Lung microvascular endothelial cell (primary cell): ENCODE data around the gene ZNF593OS. TPM values are rescaled to one million over a fixed set of nuclear protein-coding genes. Genes with fewer than 3 reads are reported as not detected.

Experiments used
- DNase-seq, 2 donors: peaks; one replicate each; pipeline versions ENCODE4 v3.0.0 to v3.0.0-alpha.2; 2010; ENCODE audit warnings: low read depth in 2 of 2
- total RNA-seq: library from RNA; depleted of rRNA; stranded (reverse); fragments of >200 nt; gene quantifications from 2 replicates; pipeline ENCODE4 v1.2.1, GENCODE V29; 2014

ZNF593OS gene
- total RNA-seq, 1 donor from 2014 or later: not detected

- DNase-seq: no peak
These were observed 12.5 kb upstream of the ZNF593OS start for GRCh38 chr1:26184086-26184485.

- no peak for DNase-seq
These were observed 10.7 kb upstream of the ZNF593OS start for GRCh38 chr1:26182383-26182696.

- DNase-seq: no peak
These were observed 10.2 kb upstream of the ZNF593OS start for GRCh38 chr1:26181586-26182382.

GRCh38 chr1:26180010-26180506 lies 8.4 kb upstream of the ZNF593OS start:
- DNase-seq: no peak

- no peak for DNase-seq
These were observed 5.6 kb upstream of the ZNF593OS start, which contains the start of gene CNKSR1 for GRCh38 chr1:26177182-26177684. Gene CNKSR1 (plus strand): TSS chr1:26177491. CDS start chr1:26177548, 57 bp downstream.

- DNase-seq: no peak
These were observed 3.7 kb upstream of the ZNF593OS start for GRCh38 chr1:26175346-26175745.

- peak in 1 of 2 donors; percentile 16 for DNase-seq
These were observed 1.2 kb downstream of the ZNF593OS start for GRCh38 chr1:26170472-26170821.

GRCh38 chr1:26169669-26170471 lies 1.8 kb downstream of the ZNF593OS start, which contains the start of gene ZNF593:
Gene ZNF593 (plus strand): TSS chr1:26169908. CDS start chr1:26169984, 76 bp downstream.
- peak; percentile 92 to 95 for DNase-seq

- DNase-seq: no peak
These were observed 2.5 kb downstream of the ZNF593OS start for GRCh38 chr1:26169198-26169554.

- DNase-seq: no peak
These were observed 3.0 kb downstream of the ZNF593OS start, which contains the start of gene C1orf232 for GRCh38 chr1:26168410-26169197. Gene C1orf232 (minus strand): TSS chr1:26168963. CDS start chr1:26168499, 464 bp downstream.

- DNase-seq: no peak
These were observed 4.8 kb downstream of the ZNF593OS start for GRCh38 chr1:26166719-26167281.

- DNase-seq: no peak
These were observed 6.5 kb downstream of the ZNF593OS start for GRCh38 chr1:26164861-26165842.

- DNase-seq: peak; percentile 39 to 56
These were observed 7.4 kb downstream of the ZNF593OS start for GRCh38 chr1:26164036-26164860.

GRCh38 chr1:26163684-26164035 lies 8.0 kb downstream of the ZNF593OS start:
- DNase-seq: no peak

- no peak for DNase-seq
These were observed 9.4 kb downstream of the ZNF593OS start for GRCh38 chr1:26162220-26162709.

- DNase-seq: peak; percentile 62 to 69
These were observed 10.0 kb downstream of the ZNF593OS start for GRCh38 chr1:26161415-26162219.

- DNase-seq: peak in 1 of 2 donors; percentile 51
These were observed 10.9 kb downstream of the ZNF593OS start for GRCh38 chr1:26160527-26161414.
